ENCODE measurements around the gene CA9. TPM values are rescaled to one million over a fixed set of nuclear protein-coding genes. Genes with fewer than 3 reads are reported as not detected.
A peak's percentile ranks its signal among the peaks of the same experiment; 100 is the strongest.

CA9 gene
- polyA plus RNA-seq, 3 donors, result not detected

DNA sequence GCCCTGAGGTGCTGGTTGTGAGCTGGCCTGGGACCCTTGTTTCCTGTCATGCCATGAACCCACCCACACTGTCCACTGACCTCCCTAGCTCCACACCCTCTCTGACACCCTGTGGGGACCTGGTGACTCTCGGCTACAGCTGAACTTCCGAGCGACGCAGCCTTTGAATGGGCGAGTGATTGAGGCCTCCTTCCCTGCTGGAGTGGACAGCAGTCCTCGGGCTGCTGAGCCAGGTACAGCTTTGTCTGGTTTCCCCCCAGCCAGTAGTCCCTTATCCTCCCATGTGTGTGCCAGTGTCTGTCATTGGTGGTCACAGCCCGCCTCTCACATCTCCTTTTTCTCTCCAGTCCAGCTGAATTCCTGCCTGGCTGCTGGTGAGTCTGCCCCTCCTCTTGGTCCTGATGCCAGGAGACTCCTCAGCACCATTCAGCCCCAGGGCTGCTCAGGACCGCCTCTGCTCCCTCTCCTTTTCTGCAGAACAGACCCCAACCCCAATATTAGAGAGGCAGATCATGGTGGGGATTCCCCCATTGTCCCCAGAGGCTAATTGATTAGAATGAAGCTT lies 6.1 kb downstream of the CA9 start:
- no peak overlapping the region for H3K4me3 ChIP-seq (replicated peaks in 1 of 3; ENCODE audit: low read depth in 2 of 3, low read length in 3 of 3)
- peaks cover 0 to 3% of the 10 kb centered on the region in 2 donors for H3K36me3 Mint-ChIP-seq
- H3K4me3 Mint-ChIP-seq, result no peak overlapping the region
- no peaks in the 10 kb centered on the region for H4K20me1 ChIP-seq (ENCODE audit: insufficient read depth, low read length)
- intact Hi-C loops (cut with micrococcal nuclease), result no loop called here
- no peaks in the 10 kb centered on the region for H3K9me3 ChIP-seq (replicated peaks in 1 of 2; ENCODE audit: control insufficient read depth in 1 of 2, insufficient read depth in 1 of 2, low read length in 2 of 2)
- no peaks in the 10 kb centered on the region for H3K79me2 ChIP-seq (ENCODE audit: insufficient read depth, low read length)
- no peaks in the 10 kb centered on the region for H3K36me3 ChIP-seq (replicated peaks in 1 of 2; ENCODE audit: control insufficient read depth in 1 of 2, insufficient read depth in 2 of 2, low read length in 2 of 2)
- no peak overlapping the region for H3K27ac ChIP-seq (ENCODE audit: low read depth in 1 of 2, low read length in 2 of 2)
- peaks cover 2 to 18% of the 10 kb centered on the region in 2 donors for H3K27me3 ChIP-seq (ENCODE audit: control insufficient read depth in 2 of 2, insufficient read depth in 2 of 2, low read length in 2 of 2)
- TF ChIP-seq, protein P1, sequence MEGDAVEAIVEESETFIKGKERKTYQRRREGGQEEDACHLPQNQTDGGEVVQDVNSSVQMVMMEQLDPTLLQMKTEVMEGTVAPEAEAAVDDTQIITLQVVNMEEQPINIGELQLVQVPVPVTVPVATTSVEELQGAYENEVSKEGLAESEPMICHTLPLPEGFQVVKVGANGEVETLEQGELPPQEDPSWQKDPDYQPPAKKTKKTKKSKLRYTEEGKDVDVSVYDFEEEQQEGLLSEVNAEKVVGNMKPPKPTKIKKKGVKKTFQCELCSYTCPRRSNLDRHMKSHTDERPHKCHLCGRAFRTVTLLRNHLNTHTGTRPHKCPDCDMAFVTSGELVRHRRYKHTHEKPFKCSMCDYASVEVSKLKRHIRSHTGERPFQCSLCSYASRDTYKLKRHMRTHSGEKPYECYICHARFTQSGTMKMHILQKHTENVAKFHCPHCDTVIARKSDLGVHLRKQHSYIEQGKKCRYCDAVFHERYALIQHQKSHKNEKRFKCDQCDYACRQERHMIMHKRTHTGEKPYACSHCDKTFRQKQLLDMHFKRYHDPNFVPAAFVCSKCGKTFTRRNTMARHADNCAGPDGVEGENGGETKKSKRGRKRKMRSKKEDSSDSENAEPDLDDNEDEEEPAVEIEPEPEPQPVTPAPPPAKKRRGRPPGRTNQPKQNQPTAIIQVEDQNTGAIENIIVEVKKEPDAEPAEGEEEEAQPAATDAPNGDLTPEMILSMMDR (IDR thresholded peaks at IDR 0.05), result no peak
- H3K4me1 Mint-ChIP-seq, result peaks cover 10% of the 10 kb centered on the region
- no peak overlapping the region for H3K4me2 ChIP-seq (replicated peaks; ENCODE audit: extremely low read depth, low read length, poor library complexity, severe bottlenecking)
- DNase-seq, result no peak
- WGBS (ENCODE audit: insufficient coverage), result 97% methylated on average over 7 of the region's 8 CpGs
- H3K4me1 ChIP-seq (ENCODE audit: control insufficient read depth in 1 of 2, insufficient read depth in 2 of 2, low read length in 2 of 2), result peaks cover 12 to 13% of the 10 kb centered on the region in 2 donors
- H3K27ac Mint-ChIP-seq, result no peak overlapping the region
- peaks cover 15 to 25% (median 25%) of the 10 kb centered on the region in 3 donors for H3K27me3 Mint-ChIP-seq (ENCODE audit: low read depth in 3 of 3)
- peaks cover 0 to 3% (median 0%) of the 10 kb centered on the region in 7 donors for H3K9me3 Mint-ChIP-seq
- no peak overlapping the region for H3K9ac ChIP-seq (ENCODE audit: insufficient read depth, low read length, poor library complexity, severe bottlenecking)
- H2AFZ ChIP-seq (ENCODE audit: insufficient read depth, low read depth, low read length, poor library complexity, severe bottlenecking), result no peak overlapping the region

GRCh38 chr9:35680331-35681105 lies 6.8 kb downstream of the CA9 start:
- DNase-seq, result no peak
- no peak overlapping the region for H3K4me2 ChIP-seq (replicated peaks; ENCODE audit: extremely low read depth, low read length, poor library complexity, severe bottlenecking)
- peaks cover 8 to 19% (median 19%) of the 10 kb centered on the region in 3 donors for H3K27me3 Mint-ChIP-seq (ENCODE audit: low read depth in 3 of 3)
- peaks cover 10% of the 10 kb centered on the region in 2 donors for H3K4me1 ChIP-seq (ENCODE audit: control insufficient read depth in 1 of 2, insufficient read depth in 2 of 2, low read length in 2 of 2)
- H3K36me3 Mint-ChIP-seq, result peaks cover 0 to 3% of the 10 kb centered on the region in 2 donors
- WGBS (ENCODE audit: insufficient coverage), result 89% methylated on average over 9 of the region's 15 CpGs
- intact Hi-C loops (cut with micrococcal nuclease), result no loop called here
- no peak overlapping the region for H3K27ac ChIP-seq (ENCODE audit: low read depth in 1 of 2, low read length in 2 of 2)
- peak overlapping the region in 1 of 7 donors; percentile 47 for H3K27ac Mint-ChIP-seq
- H3K79me2 ChIP-seq (ENCODE audit: insufficient read depth, low read length), result no peaks in the 10 kb centered on the region
- no peaks in the 10 kb centered on the region for H4K20me1 ChIP-seq (ENCODE audit: insufficient read depth, low read length)
- peaks cover 2 to 11% of the 10 kb centered on the region in 2 donors for H3K27me3 ChIP-seq (ENCODE audit: control insufficient read depth in 2 of 2, insufficient read depth in 2 of 2, low read length in 2 of 2)
- H3K4me3 ChIP-seq (replicated peaks in 1 of 3; ENCODE audit: low read depth in 2 of 3, low read length in 3 of 3), result no peak overlapping the region
- H3K4me3 Mint-ChIP-seq, result no peak overlapping the region
- TF ChIP-seq, protein P1 (IDR thresholded peaks at IDR 0.05), result no peak
- no peak overlapping the region for H3K9ac ChIP-seq (ENCODE audit: insufficient read depth, low read length, poor library complexity, severe bottlenecking)
- H2AFZ ChIP-seq (ENCODE audit: insufficient read depth, low read depth, low read length, poor library complexity, severe bottlenecking), result no peak overlapping the region
- H3K4me1 Mint-ChIP-seq, result peaks cover 7% of the 10 kb centered on the region
- no peaks in the 10 kb centered on the region for H3K9me3 ChIP-seq (replicated peaks in 1 of 2; ENCODE audit: control insufficient read depth in 1 of 2, insufficient read depth in 1 of 2, low read length in 2 of 2)
- H3K9me3 Mint-ChIP-seq, result peaks cover 0 to 2% (median 0%) of the 10 kb centered on the region in 7 donors
- no peaks in the 10 kb centered on the region for H3K36me3 ChIP-seq (replicated peaks in 1 of 2; ENCODE audit: control insufficient read depth in 1 of 2, insufficient read depth in 2 of 2, low read length in 2 of 2)

Measured in CD14-positive monocyte (primary cell).